WTC11 (cell line): ENCODE measurements around the gene GP2. TPM values are rescaled to one million over a fixed set of nuclear protein-coding genes. Genes with fewer than 3 reads are reported as not detected.

Experiments
- ATAC-seq: fragments of 200-7000 bp; cut with Tn5 transposase; 2 replicates; pipeline ENCODE4 v1.10.0; 2021; ENCODE audit warnings: mild to moderate bottlenecking, moderate library complexity
- CTCF ChIA-PET: fragments of 300-600 bp; sonication (Branson Sonifier 250); formaldehyde crosslinking; loops from one replicate; lab custom pipeline; 2021; ENCODE audit warnings: antibody characterized with exemption; lab: Charles Lee
- POLR2A ChIA-PET: fragments of 350-600 bp; sonication (Branson Sonifier 250); formaldehyde crosslinking; loops from one replicate; lab custom pipeline; 2021; ENCODE audit warnings: antibody characterized with exemption; lab: Charles Lee
- DNase-seq: peaks from one replicate; pipeline ENCODE4 v3.0.0; 2021; ENCODE audit warnings: low spot score
- H3K27ac Mint-ChIP-seq: 2 replicates; pipeline ENCODE4 v1.8.0; 2021; ENCODE audit warnings: mixed read lengths
- H3K27me3 Mint-ChIP-seq: 2 replicates; pipeline ENCODE4 v1.8.0; 2021; ENCODE audit warnings: low read depth, mild to moderate bottlenecking, moderate library complexity, mixed read lengths
- H3K36me3 Mint-ChIP-seq: 2 replicates; pipeline ENCODE4 v1.8.0; 2021; ENCODE audit warnings: mixed read lengths
- H3K4me1 Mint-ChIP-seq: 2 replicates; pipeline ENCODE4 v1.8.0; 2022; ENCODE audit warnings: mixed read lengths
- H3K4me3 Mint-ChIP-seq: 2 replicates; pipeline ENCODE4 v1.8.0; 2021; ENCODE audit warnings: mild to moderate bottlenecking, moderate library complexity, mixed read lengths
- H3K9me3 Mint-ChIP-seq: 2 replicates; pipeline ENCODE4 v1.8.0; 2021; ENCODE audit warnings: mixed read lengths
- E2F5 ChIP-seq: sonication (generic); formaldehyde crosslinking; IDR thresholded peaks from 2 replicates; pipeline ENCODE4 v1.8.1; 2022; ENCODE audit warnings: mild to moderate bottlenecking, moderate library complexity, missing genetic modification reagents
- ELF4 ChIP-seq: sonication (generic); formaldehyde crosslinking; IDR thresholded peaks from 2 replicates; pipeline ENCODE4 v1.8.1; 2022; ENCODE audit warnings: low read depth, mild to moderate bottlenecking, moderate library complexity, missing genetic modification reagents
- FOXK1 ChIP-seq: sonication (generic); formaldehyde crosslinking; IDR thresholded peaks from 2 replicates; pipeline ENCODE4 v1.8.0; 2022; ENCODE audit warnings: mild to moderate bottlenecking, moderate library complexity, missing genetic modification reagents
- FOXP1 ChIP-seq: sonication (generic); formaldehyde crosslinking; IDR thresholded peaks from 2 replicates; pipeline ENCODE4 v1.8.0; 2022; ENCODE audit warnings: missing genetic modification reagents, mild to moderate bottlenecking, moderate library complexity, borderline replicate concordance
- GABPB1 ChIP-seq: sonication (generic); formaldehyde crosslinking; IDR thresholded peaks from 2 replicates; pipeline ENCODE4 v1.8.1; 2023; ENCODE audit warnings: mild to moderate bottlenecking, missing genetic modification reagents
- KAT7 ChIP-seq: sonication (generic); formaldehyde crosslinking; IDR thresholded peaks from 2 replicates; pipeline ENCODE4 v1.8.1; 2023; ENCODE audit warnings: missing genetic modification reagents, mild to moderate bottlenecking, borderline replicate concordance
- NFE2L1 ChIP-seq: sonication (generic); formaldehyde crosslinking; IDR thresholded peaks from 2 replicates; pipeline ENCODE4 v1.8.1; 2023; ENCODE audit warnings: missing genetic modification reagents
- OVOL2 ChIP-seq: fragments of 250-450 bp; sonication (Bioruptor Pico); IDR thresholded peaks from 2 replicates; pipeline ENCODE4 v1.9.0; 2021; ENCODE audit warnings: mild to moderate bottlenecking, borderline replicate concordance
- PRRX2 ChIP-seq: fragments of 250-450 bp; sonication (Bioruptor Pico); IDR thresholded peaks from 2 replicates; pipeline ENCODE4 v1.8.0; 2021; ENCODE audit warnings: mild to moderate bottlenecking
- SMAD4 ChIP-seq: sonication (generic); formaldehyde crosslinking; IDR thresholded peaks from 2 replicates; pipeline ENCODE4 v1.8.0; 2022; ENCODE audit warnings: mild to moderate bottlenecking, missing genetic modification reagents
- ZNF138 ChIP-seq: sonication (generic); formaldehyde crosslinking; conservative IDR thresholded peaks from 2 replicates; pipeline ENCODE4 v1.8.1; 2022; ENCODE audit warnings: mild to moderate bottlenecking, moderate library complexity, missing genetic modification reagents
- ZNF317 ChIP-seq: sonication (generic); formaldehyde crosslinking; IDR thresholded peaks from 2 replicates; pipeline ENCODE4 v1.8.1; 2023; ENCODE audit warnings: low read depth, mild to moderate bottlenecking, moderate library complexity, missing genetic modification reagents, borderline replicate concordance
- ZNF396 ChIP-seq: fragments of 250-450 bp; sonication (Bioruptor Pico); IDR thresholded peaks from 2 replicates; pipeline ENCODE4 v1.8.0; 2021; ENCODE audit warnings: mild to moderate bottlenecking, moderate library complexity, borderline replicate concordance
- total RNA-seq: library from RNA; stranded (reverse); gene quantifications from 3 replicates; pipeline ENCODE4 v1.2.3, GENCODE V29; 2021
- TF ChIP-seq, protein P1 (sequence below): sonication (generic); formaldehyde crosslinking; conservative IDR thresholded peaks from 2 replicates; pipeline ENCODE4 v1.8.1; 2023; ENCODE audit warnings: mild to moderate bottlenecking, low read depth, missing genetic modification reagents, moderate library complexity
- TF ChIP-seq, protein P2 (sequence below): sonication (generic); formaldehyde crosslinking; IDR thresholded peaks from 2 replicates; pipeline ENCODE4 v1.8.0; 2022; ENCODE audit warnings: mild to moderate bottlenecking, missing genetic modification reagents
- TF ChIP-seq, protein P3 (sequence below): sonication (generic); formaldehyde crosslinking; IDR thresholded peaks from 2 replicates; pipeline ENCODE4 v1.8.0; 2022; ENCODE audit warnings: missing genetic modification reagents
- TF ChIP-seq, protein P4 (sequence below): sonication (generic); formaldehyde crosslinking; IDR thresholded peaks from 2 replicates; pipeline ENCODE4 v1.8.0; 2023; ENCODE audit warnings: missing genetic modification reagents

GP2 gene
- total RNA-seq, 1 experiment from 2014 or later, result 6.6 TPM

- peaks cover 4% of the 10 kb centered on the region for H3K36me3 Mint-ChIP-seq
- H3K9me3 Mint-ChIP-seq, result peaks cover 21% of the 10 kb centered on the region
- ChIA-PET POLR2A (no interaction called here), CTCF (no interaction called here)
- H3K27ac Mint-ChIP-seq, result no peak overlapping the region
- no peaks in the 10 kb centered on the region for H3K4me1 Mint-ChIP-seq
- no peak for ATAC-seq
- H3K27me3 Mint-ChIP-seq, result peaks cover 3% of the 10 kb centered on the region; the same call in 1 of the 2 replicates
- TF ChIP-seq, protein P1, sequence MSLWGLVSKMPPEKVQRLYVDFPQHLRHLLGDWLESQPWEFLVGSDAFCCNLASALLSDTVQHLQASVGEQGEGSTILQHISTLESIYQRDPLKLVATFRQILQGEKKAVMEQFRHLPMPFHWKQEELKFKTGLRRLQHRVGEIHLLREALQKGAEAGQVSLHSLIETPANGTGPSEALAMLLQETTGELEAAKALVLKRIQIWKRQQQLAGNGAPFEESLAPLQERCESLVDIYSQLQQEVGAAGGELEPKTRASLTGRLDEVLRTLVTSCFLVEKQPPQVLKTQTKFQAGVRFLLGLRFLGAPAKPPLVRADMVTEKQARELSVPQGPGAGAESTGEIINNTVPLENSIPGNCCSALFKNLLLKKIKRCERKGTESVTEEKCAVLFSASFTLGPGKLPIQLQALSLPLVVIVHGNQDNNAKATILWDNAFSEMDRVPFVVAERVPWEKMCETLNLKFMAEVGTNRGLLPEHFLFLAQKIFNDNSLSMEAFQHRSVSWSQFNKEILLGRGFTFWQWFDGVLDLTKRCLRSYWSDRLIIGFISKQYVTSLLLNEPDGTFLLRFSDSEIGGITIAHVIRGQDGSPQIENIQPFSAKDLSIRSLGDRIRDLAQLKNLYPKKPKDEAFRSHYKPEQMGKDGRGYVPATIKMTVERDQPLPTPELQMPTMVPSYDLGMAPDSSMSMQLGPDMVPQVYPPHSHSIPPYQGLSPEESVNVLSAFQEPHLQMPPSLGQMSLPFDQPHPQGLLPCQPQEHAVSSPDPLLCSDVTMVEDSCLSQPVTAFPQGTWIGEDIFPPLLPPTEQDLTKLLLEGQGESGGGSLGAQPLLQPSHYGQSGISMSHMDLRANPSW (CRISPR knock-in tag), result no peak
- TF ChIP-seq ZNF138 (CRISPR knock-in tag), result no peak
- TF ChIP-seq GABPB1, result no peak
- TF ChIP-seq FOXK1, result no peak
- TF ChIP-seq KAT7 (CRISPR knock-in tag), result no peak
- TF ChIP-seq ZNF317 (CRISPR knock-in tag), result no peak
- TF ChIP-seq ZNF396 (CRISPR knock-in tag), result no peak
- no peak for TF ChIP-seq SMAD4
- TF ChIP-seq ELF4 (CRISPR knock-in tag), result no peak
- no peak for TF ChIP-seq OVOL2 (CRISPR knock-in tag)
- TF ChIP-seq E2F5 (CRISPR knock-in tag), result no peak
- TF ChIP-seq, protein P2, sequence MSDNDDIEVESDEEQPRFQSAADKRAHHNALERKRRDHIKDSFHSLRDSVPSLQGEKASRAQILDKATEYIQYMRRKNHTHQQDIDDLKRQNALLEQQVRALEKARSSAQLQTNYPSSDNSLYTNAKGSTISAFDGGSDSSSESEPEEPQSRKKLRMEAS (CRISPR knock-in tag), result no peak
- TF ChIP-seq, protein P3, sequence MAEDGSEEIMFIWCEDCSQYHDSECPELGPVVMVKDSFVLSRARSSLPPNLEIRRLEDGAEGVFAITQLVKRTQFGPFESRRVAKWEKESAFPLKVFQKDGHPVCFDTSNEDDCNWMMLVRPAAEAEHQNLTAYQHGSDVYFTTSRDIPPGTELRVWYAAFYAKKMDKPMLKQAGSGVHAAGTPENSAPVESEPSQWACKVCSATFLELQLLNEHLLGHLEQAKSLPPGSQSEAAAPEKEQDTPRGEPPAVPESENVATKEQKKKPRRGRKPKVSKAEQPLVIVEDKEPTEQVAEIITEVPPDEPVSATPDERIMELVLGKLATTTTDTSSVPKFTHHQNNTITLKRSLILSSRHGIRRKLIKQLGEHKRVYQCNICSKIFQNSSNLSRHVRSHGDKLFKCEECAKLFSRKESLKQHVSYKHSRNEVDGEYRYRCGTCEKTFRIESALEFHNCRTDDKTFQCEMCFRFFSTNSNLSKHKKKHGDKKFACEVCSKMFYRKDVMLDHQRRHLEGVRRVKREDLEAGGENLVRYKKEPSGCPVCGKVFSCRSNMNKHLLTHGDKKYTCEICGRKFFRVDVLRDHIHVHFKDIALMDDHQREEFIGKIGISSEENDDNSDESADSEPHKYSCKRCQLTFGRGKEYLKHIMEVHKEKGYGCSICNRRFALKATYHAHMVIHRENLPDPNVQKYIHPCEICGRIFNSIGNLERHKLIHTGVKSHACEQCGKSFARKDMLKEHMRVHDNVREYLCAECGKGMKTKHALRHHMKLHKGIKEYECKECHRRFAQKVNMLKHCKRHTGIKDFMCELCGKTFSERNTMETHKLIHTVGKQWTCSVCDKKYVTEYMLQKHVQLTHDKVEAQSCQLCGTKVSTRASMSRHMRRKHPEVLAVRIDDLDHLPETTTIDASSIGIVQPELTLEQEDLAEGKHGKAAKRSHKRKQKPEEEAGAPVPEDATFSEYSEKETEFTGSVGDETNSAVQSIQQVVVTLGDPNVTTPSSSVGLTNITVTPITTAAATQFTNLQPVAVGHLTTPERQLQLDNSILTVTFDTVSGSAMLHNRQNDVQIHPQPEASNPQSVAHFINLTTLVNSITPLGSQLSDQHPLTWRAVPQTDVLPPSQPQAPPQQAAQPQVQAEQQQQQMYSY (CRISPR knock-in tag), result no peak
- no peak for TF ChIP-seq FOXP1
- TF ChIP-seq NFE2L1 (CRISPR knock-in tag), result no peak
- no peak for DNase-seq
- no peak overlapping the region for H3K4me3 Mint-ChIP-seq
Observed at GRCh38 chr16:20280259-20280658, 47.1 kb downstream of the GP2 start.

DNA sequence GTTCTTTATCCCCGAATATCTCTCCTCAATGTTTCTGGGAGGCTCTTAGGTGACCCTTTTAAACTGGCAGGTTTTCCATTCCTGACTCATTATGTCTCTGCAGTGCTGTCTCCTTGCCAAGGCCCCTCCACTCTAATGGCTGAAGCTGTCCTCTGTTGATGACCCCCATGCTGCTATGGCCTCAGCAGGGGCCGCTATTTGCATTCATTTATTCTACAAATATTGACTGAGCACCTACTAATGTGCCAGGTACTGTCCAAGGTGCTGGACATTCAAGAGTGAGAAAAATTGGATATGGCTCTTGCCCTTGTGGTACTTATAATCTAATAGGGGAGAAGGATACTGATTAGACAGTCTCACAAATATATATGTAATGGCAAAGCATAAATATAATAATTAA is 55.4 kb downstream of the GP2 start:
- Mint-ChIP-seq H3K4me1 (peaks cover 16% of the 10 kb centered on the region), H3K36me3 (no peaks in the 10 kb centered on the region), H3K27ac (no peak overlapping the region), H3K27me3 (no peaks in the 10 kb centered on the region), H3K4me3 (no peak overlapping the region), H3K9me3 (no peaks in the 10 kb centered on the region)
- ATAC-seq (no peak), DNase-seq (no peak)
- ChIA-PET CTCF (no interaction called here), POLR2A (no interaction called here)
- TF ChIP-seq PRRX2 (CRISPR knock-in tag), result no peak
- TF ChIP-seq, protein P4, sequence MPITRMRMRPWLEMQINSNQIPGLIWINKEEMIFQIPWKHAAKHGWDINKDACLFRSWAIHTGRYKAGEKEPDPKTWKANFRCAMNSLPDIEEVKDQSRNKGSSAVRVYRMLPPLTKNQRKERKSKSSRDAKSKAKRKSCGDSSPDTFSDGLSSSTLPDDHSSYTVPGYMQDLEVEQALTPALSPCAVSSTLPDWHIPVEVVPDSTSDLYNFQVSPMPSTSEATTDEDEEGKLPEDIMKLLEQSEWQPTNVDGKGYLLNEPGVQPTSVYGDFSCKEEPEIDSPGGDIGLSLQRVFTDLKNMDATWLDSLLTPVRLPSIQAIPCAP, result no peak
